ENCODE data around the gene OR4K14.
"Not testable (repeated sequence)": the region's sequence is repeated elsewhere in the genome, so short reads cannot be mapped to it uniquely, and the experiment has no call there.

Gene OR4K14

GRCh38 chr14:20031058-20031457 is 12.0 kb upstream of the OR4K14 start:
- CTCF ChIA-PET: no interaction called here
- no peak for TF ChIP-seq CTCF (conservative IDR thresholded peaks at IDR 0.05; ENCODE audit: low read depth)
- POLR2A ChIA-PET (ENCODE audit: low non-redundant PET): no interaction called here
- no peak overlapping the region for H3K27ac ChIP-seq
- DNase-seq (ENCODE audit: low spot score): no peak

GRCh38 chr14:20008156-20008555 is 11.0 kb downstream of the OR4K14 start:
- POLR2A ChIA-PET (ENCODE audit: low non-redundant PET): no interaction called here
- DNase-seq (ENCODE audit: low spot score): no peak
- H3K27ac ChIP-seq: no peak overlapping the region
- CTCF ChIA-PET: no interaction called here
- TF ChIP-seq CTCF (conservative IDR thresholded peaks at IDR 0.05; ENCODE audit: low read depth): no peak

GRCh38 chr14:20002319-20002718 is 16.8 kb downstream of the OR4K14 start:
- CTCF ChIA-PET: no interaction called here
- DNase-seq (ENCODE audit: low spot score): no peak
- H3K27ac ChIP-seq: no peak overlapping the region
- POLR2A ChIA-PET (ENCODE audit: low non-redundant PET): no interaction called here
- TF ChIP-seq CTCF (conservative IDR thresholded peaks at IDR 0.05; ENCODE audit: low read depth): no peak

- POLR2A ChIA-PET (ENCODE audit: low non-redundant PET): no interaction called here
- H3K27ac ChIP-seq: no peak within 1 kb of the TSS
- TF ChIP-seq CTCF (conservative IDR thresholded peaks at IDR 0.05; ENCODE audit: low read depth): no peak
- no peak for DNase-seq (ENCODE audit: low spot score)
- CTCF ChIA-PET: interaction anchor here (0.6 kb wide), 1 partner anchor 69 kb away, joined by 3 read pairs; no protein-coding TSS in a partner anchor
Observed at GRCh38 chr14:20001863-20002262, 17.2 kb downstream of the OR4K14 start, which contains the start of gene OR4Q2. OR4Q2 (plus strand) TSS chr14:20002163.

GRCh38 chr14:19993438-19993837 is 25.7 kb downstream of the OR4K14 start:
- no peak for DNase-seq (ENCODE audit: low spot score)
- CTCF ChIA-PET: no interaction called here
- H3K27ac ChIP-seq: no peak overlapping the region
- POLR2A ChIA-PET (ENCODE audit: low non-redundant PET): no interaction called here
- TF ChIP-seq CTCF (conservative IDR thresholded peaks at IDR 0.05; ENCODE audit: low read depth): no peak

GRCh38 chr14:19975291-19975690 is 43.8 kb downstream of the OR4K14 start, which contains the start of gene OR4K15:
OR4K15 (plus strand) TSS chr14:19975591; CDS start chr14:19975591, 0 bp downstream.
- no peak for DNase-seq (ENCODE audit: low spot score)
- H3K27ac ChIP-seq: no peak within 1 kb of the TSS
- ChIA-PET POLR2A (ENCODE audit: low non-redundant PET) (no interaction called here), CTCF (no interaction called here)
- no peak for TF ChIP-seq CTCF (conservative IDR thresholded peaks at IDR 0.05; ENCODE audit: low read depth)

GRCh38 chr14:19974844-19975243 is 44.3 kb downstream of the OR4K14 start:
- DNase-seq (ENCODE audit: low spot score): no peak
- no peak for TF ChIP-seq CTCF (conservative IDR thresholded peaks at IDR 0.05; ENCODE audit: low read depth)
- POLR2A ChIA-PET (ENCODE audit: low non-redundant PET): no interaction called here
- CTCF ChIA-PET: no interaction called here
- no peak overlapping the region for H3K27ac ChIP-seq

GRCh38 chr14:19969735-19970134 is 49.4 kb downstream of the OR4K14 start:
- DNase-seq (ENCODE audit: low spot score); H3K27ac ChIP-seq; POLR2A ChIA-PET (ENCODE audit: low non-redundant PET); CTCF ChIA-PET: not testable (repeated sequence)
